HEK293 (cell line): ENCODE results near the gene MTMR3.

ENCODE experiments used
- CTCF ChIA-PET: fragments of 350-600 bp; formaldehyde crosslinking; extraction: SDS; loops from one replicate; lab custom pipeline; 2021; ENCODE audit warnings: antibody characterized with exemption; lab: Yijun Ruan, JAX
- POLR2A ChIA-PET: fragments of 300-600 bp; formaldehyde crosslinking; extraction: SDS; loops from one replicate; lab custom pipeline; 2020; ENCODE audit warnings: antibody characterized with exemption, inconsistent platforms; lab: Yijun Ruan, JAX
- H3K27ac ChIP-seq: fragments of 200-500 bp; sonication (Bioruptor generic); 2 replicates; pipeline ENCODE4 v1.5.1; 2014; ENCODE audit warnings: low read depth, low read length, control low read depth, inconsistent platforms; ENCODE audit errors: extremely low read depth
- H3K36me3 ChIP-seq, 2 experiments: fragments of 200-500 bp in 1 of 2; sonication (Bioruptor generic) in 1 of 2; 1 replicate in 1 of 2; 2 replicates in 1 of 2; pipeline ENCODE4 v1.5.1; 2014 to 2017; ENCODE audit warnings: inconsistent platforms in 2 of 2, low read length in 2 of 2; ENCODE audit not compliant: control insufficient read depth in 2 of 2, insufficient read depth in 1 of 2
- H3K4me1 ChIP-seq: fragments of 200-500 bp; sonication (Bioruptor generic); 2 replicates; pipeline ENCODE4 v1.5.1; 2014; ENCODE audit warnings: mild to moderate bottlenecking, low read length, inconsistent platforms; ENCODE audit not compliant: control insufficient read depth, insufficient read depth
- H3K4me3 ChIP-seq: 2 replicates; pipeline ENCODE4 v1.5.1; 2011; ENCODE audit warnings: low read depth, mild to moderate bottlenecking, control low read depth, low read length, moderate library complexity
- H3K9me3 ChIP-seq: fragments of 200-500 bp; sonication (Bioruptor generic); 2 replicates; pipeline ENCODE4 v1.5.1; 2014; ENCODE audit warnings: low read depth, low read length, inconsistent platforms; ENCODE audit not compliant: control insufficient read depth, insufficient read depth
- KLF8 ChIP-seq: fragments of 450-650 bp; formaldehyde crosslinking; IDR thresholded peaks from 2 replicates; pipeline ENCODE4 v1.5.1; 2016; ENCODE audit warnings: missing biosample characterization, missing genetic modification characterization
- KLF9 ChIP-seq: fragments of 450-650 bp; formaldehyde crosslinking; IDR thresholded peaks from 2 replicates; pipeline ENCODE4 v1.5.1; 2016; ENCODE audit warnings: missing biosample characterization, missing genetic modification characterization, low read depth
- ZFP37 ChIP-seq: fragments of 450-650 bp; formaldehyde crosslinking; IDR thresholded peaks from 2 replicates; pipeline ENCODE4 v1.5.1; 2016; ENCODE audit warnings: missing biosample characterization, missing genetic modification characterization
- ZNF174 ChIP-seq: fragments of 450-650 bp; formaldehyde crosslinking; IDR thresholded peaks from 2 replicates; pipeline ENCODE4 v1.5.0; 2017; ENCODE audit warnings: missing biosample characterization, mild to moderate bottlenecking, missing genetic modification characterization
- ZNF624 ChIP-seq: fragments of 450-650 bp; formaldehyde crosslinking; IDR thresholded peaks from 2 replicates; pipeline ENCODE4 v1.5.1; 2017; ENCODE audit warnings: missing biosample characterization, missing genetic modification characterization
- TF ChIP-seq, protein P1 (sequence below): fragments of 450-650 bp; formaldehyde crosslinking; IDR thresholded peaks from 2 replicates; pipeline ENCODE4 v1.5.1; 2017; ENCODE audit warnings: missing biosample characterization, missing genetic modification characterization
- TF ChIP-seq, protein P2 (sequence below): fragments of 450-650 bp; formaldehyde crosslinking; IDR thresholded peaks from 2 replicates; pipeline ENCODE4 v1.5.1; 2016; ENCODE audit warnings: missing biosample characterization, missing genetic modification characterization, borderline replicate concordance
- TF ChIP-seq, protein P3 (sequence below): fragments of 450-650 bp; formaldehyde crosslinking; conservative IDR thresholded peaks from 2 replicates; pipeline ENCODE4 v1.5.1; 2016; ENCODE audit warnings: low read depth, missing biosample characterization, missing genetic modification characterization
- TF ChIP-seq, protein P4 (sequence below): fragments of 450-650 bp; formaldehyde crosslinking; IDR thresholded peaks from 2 replicates; pipeline ENCODE4 v1.5.1; 2016; ENCODE audit warnings: missing biosample characterization, missing genetic modification characterization
- TF ChIP-seq, protein P5 (sequence below): fragments of 450-650 bp; formaldehyde crosslinking; IDR thresholded peaks from 2 replicates; pipeline ENCODE4 v1.5.1; 2017; ENCODE audit warnings: missing biosample characterization, missing genetic modification characterization

The MTMR3 gene

DNA sequence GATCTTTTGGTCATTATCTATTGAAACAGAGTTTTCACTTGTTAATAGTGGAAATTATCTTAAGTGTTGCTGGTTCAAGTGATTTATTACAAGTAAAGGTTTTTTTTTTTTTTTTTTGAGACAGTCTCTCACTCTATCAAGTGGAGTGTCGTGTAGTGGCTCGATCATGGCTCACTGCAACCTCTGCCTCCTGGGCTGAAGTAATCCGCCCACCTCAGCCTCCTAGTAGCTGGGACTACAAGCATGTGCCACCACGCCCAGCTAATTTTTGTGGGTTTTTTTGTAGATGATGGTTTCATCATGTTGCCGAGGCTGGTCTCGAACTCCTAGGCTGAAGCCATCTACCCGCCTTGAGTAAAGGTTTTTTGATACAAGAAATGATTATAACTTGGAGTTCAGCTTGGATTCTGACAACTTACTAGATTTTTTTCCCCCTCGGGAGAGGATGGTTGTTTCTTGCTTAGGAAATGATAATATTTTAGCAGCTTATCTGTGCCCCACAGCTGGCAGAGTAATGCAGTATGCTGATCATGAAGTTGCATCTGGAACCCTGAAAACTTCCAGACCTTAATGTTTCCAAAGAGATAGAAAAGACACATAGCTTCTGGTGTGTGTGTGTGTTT lies 68.9 kb downstream of the MTMR3 start (continued):
- TF ChIP-seq, protein P1, sequence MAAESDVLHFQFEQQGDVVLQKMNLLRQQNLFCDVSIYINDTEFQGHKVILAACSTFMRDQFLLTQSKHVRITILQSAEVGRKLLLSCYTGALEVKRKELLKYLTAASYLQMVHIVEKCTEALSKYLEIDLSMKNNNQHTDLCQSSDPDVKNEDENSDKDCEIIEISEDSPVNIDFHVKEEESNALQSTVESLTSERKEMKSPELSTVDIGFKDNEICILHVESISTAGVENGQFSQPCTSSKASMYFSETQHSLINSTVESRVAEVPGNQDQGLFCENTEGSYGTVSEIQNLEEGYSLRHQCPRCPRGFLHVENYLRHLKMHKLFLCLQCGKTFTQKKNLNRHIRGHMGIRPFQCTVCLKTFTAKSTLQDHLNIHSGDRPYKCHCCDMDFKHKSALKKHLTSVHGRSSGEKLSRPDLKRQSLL (tag by site-specific recombination): peak; percentile 44; the same call in 1 of the 2 replicates

DNA sequence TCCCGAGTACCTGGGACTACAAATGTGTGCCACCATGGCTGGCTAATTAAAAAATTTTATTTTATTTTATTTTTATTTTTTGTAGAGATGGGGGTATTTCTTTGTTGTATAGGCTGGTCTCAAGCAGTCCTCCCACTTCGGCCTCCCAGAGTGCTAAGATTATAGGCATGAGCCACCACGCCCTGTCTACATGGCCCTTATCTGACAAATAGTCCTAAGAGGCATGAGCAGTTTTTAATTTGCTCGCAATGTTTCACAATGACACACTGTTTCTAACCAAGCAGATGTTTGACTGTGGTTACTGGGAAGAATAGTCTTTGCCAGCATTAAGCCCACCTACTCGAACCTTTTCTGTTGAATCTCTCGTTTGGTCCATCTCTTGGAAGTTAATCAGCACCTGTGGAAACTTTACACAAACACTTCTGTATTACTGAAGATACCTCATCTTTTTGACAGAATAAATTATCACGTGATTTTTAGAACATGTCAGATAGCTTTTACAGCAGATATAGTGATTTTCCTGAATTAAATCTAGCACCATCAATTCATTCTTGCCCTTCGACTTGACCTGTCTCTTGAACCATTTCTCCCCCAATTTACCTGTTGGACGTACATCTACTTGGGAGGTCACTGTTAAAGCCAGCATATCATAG lies 71.4 kb downstream of the MTMR3 start:
- TF ChIP-seq, protein P2, sequence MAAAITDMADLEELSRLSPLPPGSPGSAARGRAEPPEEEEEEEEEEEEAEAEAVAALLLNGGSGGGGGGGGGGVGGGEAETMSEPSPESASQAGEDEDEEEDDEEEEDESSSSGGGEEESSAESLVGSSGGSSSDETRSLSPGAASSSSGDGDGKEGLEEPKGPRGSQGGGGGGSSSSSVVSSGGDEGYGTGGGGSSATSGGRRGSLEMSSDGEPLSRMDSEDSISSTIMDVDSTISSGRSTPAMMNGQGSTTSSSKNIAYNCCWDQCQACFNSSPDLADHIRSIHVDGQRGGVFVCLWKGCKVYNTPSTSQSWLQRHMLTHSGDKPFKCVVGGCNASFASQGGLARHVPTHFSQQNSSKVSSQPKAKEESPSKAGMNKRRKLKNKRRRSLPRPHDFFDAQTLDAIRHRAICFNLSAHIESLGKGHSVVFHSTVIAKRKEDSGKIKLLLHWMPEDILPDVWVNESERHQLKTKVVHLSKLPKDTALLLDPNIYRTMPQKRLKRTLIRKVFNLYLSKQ: no peak
- TF ChIP-seq, protein P3, sequence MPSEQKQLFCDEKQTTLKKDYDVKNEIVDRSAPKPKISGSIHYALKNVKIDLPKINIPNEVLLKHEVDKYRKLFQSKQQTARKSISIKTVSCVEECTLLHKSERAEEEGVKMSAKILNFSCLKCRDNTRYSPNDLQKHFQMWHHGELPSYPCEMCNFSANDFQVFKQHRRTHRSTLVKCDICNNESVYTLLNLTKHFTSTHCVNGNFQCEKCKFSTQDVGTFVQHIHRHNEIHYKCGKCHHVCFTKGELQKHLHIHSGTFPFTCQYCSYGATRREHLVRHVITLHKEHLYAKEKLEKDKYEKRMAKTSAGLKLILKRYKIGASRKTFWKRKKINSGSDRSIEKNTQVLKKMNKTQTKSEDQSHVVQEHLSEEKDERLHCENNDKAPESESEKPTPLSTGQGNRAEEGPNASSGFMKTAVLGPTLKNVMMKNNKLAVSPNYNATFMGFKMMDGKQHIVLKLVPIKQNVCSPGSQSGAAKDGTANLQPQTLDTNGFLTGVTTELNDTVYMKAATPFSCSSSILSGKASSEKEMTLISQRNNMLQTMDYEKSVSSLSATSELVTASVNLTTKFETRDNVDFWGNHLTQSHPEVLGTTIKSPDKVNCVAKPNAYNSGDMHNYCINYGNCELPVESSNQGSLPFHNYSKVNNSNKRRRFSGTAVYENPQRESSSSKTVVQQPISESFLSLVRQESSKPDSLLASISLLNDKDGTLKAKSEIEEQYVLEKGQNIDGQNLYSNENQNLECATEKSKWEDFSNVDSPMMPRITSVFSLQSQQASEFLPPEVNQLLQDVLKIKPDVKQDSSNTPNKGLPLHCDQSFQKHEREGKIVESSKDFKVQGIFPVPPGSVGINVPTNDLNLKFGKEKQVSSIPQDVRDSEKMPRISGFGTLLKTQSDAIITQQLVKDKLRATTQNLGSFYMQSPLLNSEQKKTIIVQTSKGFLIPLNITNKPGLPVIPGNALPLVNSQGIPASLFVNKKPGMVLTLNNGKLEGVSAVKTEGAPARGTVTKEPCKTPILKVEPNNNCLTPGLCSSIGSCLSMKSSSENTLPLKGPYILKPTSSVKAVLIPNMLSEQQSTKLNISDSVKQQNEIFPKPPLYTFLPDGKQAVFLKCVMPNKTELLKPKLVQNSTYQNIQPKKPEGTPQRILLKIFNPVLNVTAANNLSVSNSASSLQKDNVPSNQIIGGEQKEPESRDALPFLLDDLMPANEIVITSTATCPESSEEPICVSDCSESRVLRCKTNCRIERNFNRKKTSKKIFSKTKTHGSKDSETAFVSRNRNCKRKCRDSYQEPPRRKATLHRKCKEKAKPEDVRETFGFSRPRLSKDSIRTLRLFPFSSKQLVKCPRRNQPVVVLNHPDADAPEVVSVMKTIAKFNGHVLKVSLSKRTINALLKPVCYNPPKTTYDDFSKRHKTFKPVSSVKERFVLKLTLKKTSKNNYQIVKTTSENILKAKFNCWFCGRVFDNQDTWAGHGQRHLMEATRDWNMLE (tag by site-specific recombination): no peak
- no peak for TF ChIP-seq KLF9 (tag by site-specific recombination)
- TF ChIP-seq, protein P4, sequence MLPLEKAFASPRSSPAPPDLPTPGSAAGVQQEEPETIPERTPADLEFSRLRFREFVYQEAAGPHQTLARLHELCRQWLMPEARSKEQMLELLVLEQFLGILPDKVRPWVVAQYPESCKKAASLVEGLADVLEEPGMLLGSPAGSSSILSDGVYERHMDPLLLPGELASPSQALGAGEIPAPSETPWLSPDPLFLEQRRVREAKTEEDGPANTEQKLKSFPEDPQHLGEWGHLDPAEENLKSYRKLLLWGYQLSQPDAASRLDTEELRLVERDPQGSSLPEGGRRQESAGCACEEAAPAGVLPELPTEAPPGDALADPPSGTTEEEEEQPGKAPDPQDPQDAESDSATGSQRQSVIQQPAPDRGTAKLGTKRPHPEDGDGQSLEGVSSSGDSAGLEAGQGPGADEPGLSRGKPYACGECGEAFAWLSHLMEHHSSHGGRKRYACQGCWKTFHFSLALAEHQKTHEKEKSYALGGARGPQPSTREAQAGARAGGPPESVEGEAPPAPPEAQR (tag by site-specific recombination): no peak
- TF ChIP-seq, all 188 proteins: peak for 0
- H3K27ac ChIP-seq: no peak overlapping the region
- H3K9me3 ChIP-seq: no peaks in the 10 kb centered on the region
- no peak overlapping the region for H3K4me3 ChIP-seq
- ChIA-PET POLR2A (no interaction called here), CTCF (interaction anchor here (1.5 to 2.4 kb wide), 2 partner anchors 50 to 483 kb away, joined by 4 to 6 read pairs; no protein-coding TSS in a partner anchor)
- H3K36me3 ChIP-seq: no peaks in the 10 kb centered on the region
- H3K4me1 ChIP-seq: 0 out of 2 replicates have a peak, but pooled peaks cover 7% of the 10 kb centered on the region

DNA sequence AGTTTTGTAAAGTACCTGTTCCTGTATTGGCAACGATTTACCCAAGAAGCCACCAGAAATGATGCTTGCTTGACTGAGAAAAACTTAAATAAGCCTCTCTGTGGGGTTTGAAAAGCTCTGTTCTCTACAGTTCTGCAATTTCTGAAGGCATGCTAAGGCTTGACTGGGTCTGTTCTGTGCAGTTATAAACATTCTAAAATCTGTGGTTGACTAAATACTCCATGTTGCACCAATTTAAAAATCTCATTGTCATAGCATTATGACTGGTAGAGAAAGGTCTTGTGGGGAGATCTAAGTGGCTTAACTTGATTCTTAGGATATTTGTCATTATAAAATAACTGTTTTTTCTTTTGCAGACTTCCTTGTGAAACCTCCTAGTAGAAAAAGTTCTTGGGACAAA lies 73.7 kb downstream of the MTMR3 start:
- 0 out of 2 replicates have a peak, but pooled peaks cover 5% of the 10 kb centered on the region for H3K4me1 ChIP-seq
- CTCF ChIA-PET: interaction anchor here (0.9 kb wide), 1 partner anchor 435 kb away, joined by 3 read pairs; no protein-coding TSS in a partner anchor

More for the DNA sequence above, 73.7 kb downstream of the MTMR3 start:
- H3K9me3 ChIP-seq: no peaks in the 10 kb centered on the region
- H3K4me3 ChIP-seq: no peak overlapping the region
- POLR2A ChIA-PET: no interaction called here
- H3K36me3 ChIP-seq: peaks cover 0 to 2% of the 10 kb centered on the region in 2 experiments; a peak in 2 of 3 replicates
- TF ChIP-seq ZNF174 (tag by site-specific recombination) (no peak), ZFP37 (tag by site-specific recombination) (no peak), KLF8 (no peak), ZNF624 (no peak)
- TF ChIP-seq, protein P5, sequence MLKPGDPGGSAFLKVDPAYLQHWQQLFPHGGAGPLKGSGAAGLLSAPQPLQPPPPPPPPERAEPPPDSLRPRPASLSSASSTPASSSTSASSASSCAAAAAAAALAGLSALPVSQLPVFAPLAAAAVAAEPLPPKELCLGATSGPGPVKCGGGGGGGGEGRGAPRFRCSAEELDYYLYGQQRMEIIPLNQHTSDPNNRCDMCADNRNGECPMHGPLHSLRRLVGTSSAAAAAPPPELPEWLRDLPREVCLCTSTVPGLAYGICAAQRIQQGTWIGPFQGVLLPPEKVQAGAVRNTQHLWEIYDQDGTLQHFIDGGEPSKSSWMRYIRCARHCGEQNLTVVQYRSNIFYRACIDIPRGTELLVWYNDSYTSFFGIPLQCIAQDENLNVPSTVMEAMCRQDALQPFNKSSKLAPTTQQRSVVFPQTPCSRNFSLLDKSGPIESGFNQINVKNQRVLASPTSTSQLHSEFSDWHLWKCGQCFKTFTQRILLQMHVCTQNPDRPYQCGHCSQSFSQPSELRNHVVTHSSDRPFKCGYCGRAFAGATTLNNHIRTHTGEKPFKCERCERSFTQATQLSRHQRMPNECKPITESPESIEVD (tag by site-specific recombination): 0 out of 2 replicates have a peak, but pooled peaks have one; percentile 20
- no peak overlapping the region for H3K27ac ChIP-seq
